Measurements from ENCODE around the gene UCK2.

Gene UCK2

DNA sequence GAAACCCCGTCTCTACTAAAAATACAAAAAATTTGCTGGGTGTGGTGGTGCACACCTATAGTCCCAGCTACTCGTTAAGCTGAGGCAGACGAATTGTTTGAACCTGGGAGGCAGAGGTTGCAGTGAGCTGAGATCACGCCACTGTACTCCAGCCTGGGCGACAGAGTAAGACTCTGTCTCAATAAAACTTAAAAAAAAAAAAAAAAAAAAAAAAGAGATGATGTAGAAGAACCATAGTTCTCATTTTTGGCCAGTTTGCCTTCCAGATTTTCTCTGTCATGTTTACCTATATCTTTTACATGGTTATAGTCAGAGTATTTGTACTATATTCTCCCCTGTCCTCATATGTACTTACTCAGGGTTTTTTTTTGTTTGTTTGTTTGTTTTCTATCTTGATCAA, 53.6 kb downstream of the UCK2 start:
- Histone ChIP-seq H3K4me3 (ENCODE audit: low read depth, low read length) (no peak overlapping the region), H3K27me3 (ENCODE audit: control insufficient read depth, insufficient read depth, low read length) (no peaks in the 10 kb centered on the region), H3K9ac (ENCODE audit: low read length) (no peak overlapping the region), H3K9me3 (ENCODE audit: control insufficient read depth, insufficient read depth, low read depth, low read length) (peaks cover 27% of the 10 kb centered on the region), H3K27ac (ENCODE audit: low read depth, low read length) (no peak overlapping the region), H3K36me3 (ENCODE audit: control insufficient read depth, insufficient read depth, low read length) (peaks cover 14% of the 10 kb centered on the region), H3K4me1 (ENCODE audit: control insufficient read depth, insufficient read depth, low read length) (peaks cover 18% of the 10 kb centered on the region)

DNA sequence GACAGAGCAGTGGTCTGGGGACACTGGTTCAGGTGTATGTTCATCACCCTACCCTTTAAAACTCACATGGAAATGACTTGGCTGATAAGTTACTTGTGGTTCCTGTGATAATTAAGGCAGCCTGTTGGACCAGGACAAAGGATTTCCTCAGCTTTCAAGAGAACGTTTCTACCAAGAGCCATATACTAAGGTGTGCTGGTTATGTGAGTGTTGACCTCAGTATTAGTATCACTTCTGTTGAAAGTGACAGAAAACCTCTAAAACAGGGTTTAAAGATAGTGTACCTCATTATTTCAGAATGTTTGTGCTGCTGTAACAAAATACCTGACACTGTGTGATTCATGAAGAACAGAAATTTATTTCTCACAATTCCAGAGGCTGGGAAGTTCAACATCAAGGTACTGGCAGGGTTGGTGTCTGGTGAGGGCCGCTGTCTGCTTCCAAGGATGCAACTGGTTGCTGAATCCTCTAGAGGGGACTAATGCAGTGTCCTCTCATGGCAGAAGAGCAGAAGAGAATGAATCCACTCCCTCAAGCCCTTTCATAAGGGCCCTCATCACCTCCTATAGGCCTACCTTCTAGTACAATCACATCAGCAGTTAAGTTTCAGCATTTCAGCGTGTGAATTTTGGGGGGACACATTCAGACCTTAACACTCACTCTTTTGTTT, 54.9 kb downstream of the UCK2 start:
- no peak overlapping the region for H3K4me3 ChIP-seq (ENCODE audit: low read depth, low read length)
- peaks cover 18% of the 10 kb centered on the region for H3K4me1 ChIP-seq (ENCODE audit: control insufficient read depth, insufficient read depth, low read length)
- no peak overlapping the region for H3K27ac ChIP-seq (ENCODE audit: low read depth, low read length)
- H3K9ac ChIP-seq (ENCODE audit: low read length), result no peak overlapping the region
- peaks cover 14% of the 10 kb centered on the region for H3K9me3 ChIP-seq (ENCODE audit: control insufficient read depth, insufficient read depth, low read depth, low read length)
- H3K36me3 ChIP-seq (ENCODE audit: control insufficient read depth, insufficient read depth, low read length), result peaks cover 10% of the 10 kb centered on the region
- no peaks in the 10 kb centered on the region for H3K27me3 ChIP-seq (ENCODE audit: control insufficient read depth, insufficient read depth, low read length)

DNA sequence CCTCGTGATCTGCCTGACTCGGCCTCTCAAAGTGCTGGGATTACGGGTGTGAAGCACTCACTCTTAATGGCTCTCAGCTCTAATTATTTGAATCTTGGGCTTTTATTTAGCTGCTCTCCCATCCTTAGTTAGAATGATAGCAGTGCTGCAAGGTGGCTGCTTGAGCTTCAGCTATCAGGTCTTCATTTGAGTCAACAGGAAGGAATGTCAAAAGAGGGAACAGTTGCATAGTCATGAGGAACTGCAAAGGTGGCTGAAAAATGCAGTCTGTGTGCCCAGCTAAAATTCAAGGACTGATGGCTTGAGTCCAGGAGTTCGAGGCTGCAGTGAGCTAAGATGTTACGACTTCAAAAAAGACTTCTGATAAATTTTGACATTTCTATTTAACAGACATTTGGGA, 55.6 kb downstream of the UCK2 start:
- no peak overlapping the region for H3K27ac ChIP-seq (ENCODE audit: low read depth, low read length)
- peaks cover 7% of the 10 kb centered on the region; the same call in 1 of the 2 replicates for H3K9me3 ChIP-seq (ENCODE audit: control insufficient read depth, insufficient read depth, low read depth, low read length)
- H3K27me3 ChIP-seq (ENCODE audit: control insufficient read depth, insufficient read depth, low read length), result no peaks in the 10 kb centered on the region
- H3K9ac ChIP-seq (ENCODE audit: low read length), result no peak overlapping the region
- H3K4me1 ChIP-seq (ENCODE audit: control insufficient read depth, insufficient read depth, low read length), result peaks cover 18% of the 10 kb centered on the region
- H3K4me3 ChIP-seq (ENCODE audit: low read depth, low read length), result no peak overlapping the region
- H3K36me3 ChIP-seq (ENCODE audit: control insufficient read depth, insufficient read depth, low read length), result peaks cover 4% of the 10 kb centered on the region

DNA sequence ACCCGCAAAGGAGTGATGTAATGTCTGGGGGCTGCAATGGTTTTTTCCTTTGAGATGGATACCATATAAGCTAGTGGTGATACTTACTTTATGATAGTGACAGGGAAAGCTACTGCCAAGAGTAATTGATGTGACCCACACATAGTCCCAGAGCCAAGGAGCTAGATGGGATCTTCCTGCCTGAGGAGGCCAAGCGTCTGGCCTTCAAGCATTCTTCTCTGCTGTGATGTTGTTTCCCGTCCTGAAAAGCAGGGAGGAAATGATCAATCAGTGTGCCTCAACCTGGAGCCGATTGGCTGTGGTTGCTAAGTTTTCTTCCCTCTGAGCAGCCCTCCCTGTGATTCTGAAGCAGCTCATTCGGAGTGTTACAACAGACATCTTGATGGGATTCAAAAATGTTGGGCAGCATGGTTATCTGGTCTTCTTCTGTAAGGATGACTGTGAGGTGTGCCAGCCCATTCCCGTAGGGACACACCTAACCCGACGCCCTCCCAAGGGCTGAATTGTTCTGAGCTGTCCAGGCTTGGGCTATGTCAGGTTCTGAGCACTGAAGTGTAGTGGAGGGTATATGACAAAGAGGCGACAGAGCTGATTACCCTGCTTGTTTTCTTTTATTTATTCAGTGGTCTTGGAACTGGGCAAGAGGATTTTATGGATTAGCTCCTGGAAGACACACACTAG, 56.7 kb downstream of the UCK2 start:
- Histone ChIP-seq H3K4me1 (ENCODE audit: control insufficient read depth, insufficient read depth, low read length) (peaks cover 18% of the 10 kb centered on the region), H3K36me3 (ENCODE audit: control insufficient read depth, insufficient read depth, low read length) (peaks cover 4% of the 10 kb centered on the region), H3K9ac (ENCODE audit: low read length) (no peak overlapping the region), H3K4me3 (ENCODE audit: low read depth, low read length) (no peak overlapping the region), H3K9me3 (ENCODE audit: control insufficient read depth, insufficient read depth, low read depth, low read length) (no peaks in the 10 kb centered on the region), H3K27me3 (ENCODE audit: control insufficient read depth, insufficient read depth, low read length) (no peaks in the 10 kb centered on the region), H3K27ac (ENCODE audit: low read depth, low read length) (0 out of 2 replicates have a peak overlapping the region, but pooled peaks have one; percentile 9)

DNA sequence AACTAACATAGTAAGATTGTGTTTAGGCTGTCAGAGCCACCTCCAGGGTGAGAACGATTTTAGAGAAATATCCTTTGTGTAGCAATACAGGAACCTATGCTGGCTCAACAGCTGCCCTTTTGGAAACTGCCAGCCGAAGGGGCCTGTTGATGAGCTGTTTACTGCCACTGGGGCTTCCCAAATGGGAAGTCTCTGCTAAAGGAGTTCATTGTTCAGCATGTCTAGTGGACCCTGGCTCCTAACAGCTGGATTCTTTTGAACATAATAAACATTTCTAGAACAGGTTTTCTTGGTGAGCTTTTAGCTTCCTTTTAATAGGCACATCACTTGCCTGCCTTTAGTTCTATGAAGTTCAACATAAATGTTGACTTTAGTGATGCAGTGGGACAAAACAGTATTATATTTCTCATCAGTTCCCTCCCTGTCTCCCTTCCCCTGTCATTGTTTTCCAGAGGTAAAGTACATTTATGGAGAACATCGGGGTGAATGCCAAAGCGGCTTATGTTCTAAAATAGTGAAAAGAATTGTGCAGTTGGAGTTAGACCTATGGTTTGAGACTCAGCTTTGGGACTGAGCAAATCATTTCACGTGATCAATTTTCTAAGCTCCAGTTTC, 57.4 kb downstream of the UCK2 start:
- Histone ChIP-seq H3K4me3 (ENCODE audit: low read depth, low read length) (no peak overlapping the region), H3K27me3 (ENCODE audit: control insufficient read depth, insufficient read depth, low read length) (no peaks in the 10 kb centered on the region), H3K36me3 (ENCODE audit: control insufficient read depth, insufficient read depth, low read length) (peaks cover 5% of the 10 kb centered on the region), H3K4me1 (ENCODE audit: control insufficient read depth, insufficient read depth, low read length) (peaks cover 18% of the 10 kb centered on the region), H3K9me3 (ENCODE audit: control insufficient read depth, insufficient read depth, low read depth, low read length) (no peaks in the 10 kb centered on the region), H3K9ac (ENCODE audit: low read length) (no peak overlapping the region), H3K27ac (ENCODE audit: low read depth, low read length) (0 out of 2 replicates have a peak overlapping the region, but pooled peaks have one; percentile 9)

DNA sequence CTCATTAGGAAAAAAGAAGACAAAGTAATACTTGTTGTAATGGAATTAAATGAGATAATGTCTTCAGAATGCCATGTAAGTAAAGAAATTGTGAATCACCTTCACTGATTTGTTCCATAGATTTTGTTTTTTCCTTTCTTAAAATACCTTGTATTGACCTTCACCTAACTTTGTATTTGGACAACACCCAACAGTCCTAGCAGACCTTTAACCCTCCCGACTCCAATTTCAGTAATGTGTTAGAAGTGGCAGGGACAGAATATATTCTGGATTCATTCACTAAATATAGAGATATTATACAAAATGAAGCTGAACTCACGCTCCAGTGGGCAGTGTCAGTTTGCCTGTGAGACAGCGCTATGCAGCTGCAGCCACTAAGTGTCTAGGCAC, 57.9 kb downstream of the UCK2 start:
- Histone ChIP-seq H3K9ac (ENCODE audit: low read length) (no peak overlapping the region), H3K27ac (ENCODE audit: low read depth, low read length) (no peak overlapping the region), H3K4me1 (ENCODE audit: control insufficient read depth, insufficient read depth, low read length) (peaks cover 18% of the 10 kb centered on the region), H3K9me3 (ENCODE audit: control insufficient read depth, insufficient read depth, low read depth, low read length) (no peaks in the 10 kb centered on the region), H3K36me3 (ENCODE audit: control insufficient read depth, insufficient read depth, low read length) (peaks cover 8% of the 10 kb centered on the region), H3K4me3 (ENCODE audit: low read depth, low read length) (no peak overlapping the region), H3K27me3 (ENCODE audit: control insufficient read depth, insufficient read depth, low read length) (no peaks in the 10 kb centered on the region)

DNA sequence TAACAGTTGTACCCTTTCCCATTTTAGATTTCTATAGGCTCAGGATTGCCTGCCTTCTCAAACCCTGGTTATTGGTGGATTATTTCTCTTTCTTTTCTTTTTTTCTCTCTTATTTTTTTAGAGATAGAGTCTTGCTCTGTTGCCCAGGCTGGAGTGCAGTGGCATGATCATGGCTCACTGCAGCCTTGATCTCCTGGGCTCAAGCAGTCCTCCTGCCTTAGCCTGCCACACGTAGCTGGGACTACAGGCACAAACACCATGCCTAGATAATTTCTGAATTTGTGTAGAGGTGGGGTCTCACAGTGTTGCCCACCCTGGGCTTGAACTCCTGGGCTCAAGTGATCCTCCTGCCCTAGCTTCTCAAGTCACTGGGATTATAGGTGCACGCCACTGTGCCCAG, 58.8 kb downstream of the UCK2 start:
- Histone ChIP-seq H3K27ac (ENCODE audit: low read depth, low read length) (no peak overlapping the region), H3K4me3 (ENCODE audit: low read depth, low read length) (no peak overlapping the region), H3K9ac (ENCODE audit: low read length) (no peak overlapping the region), H3K27me3 (ENCODE audit: control insufficient read depth, insufficient read depth, low read length) (no peaks in the 10 kb centered on the region), H3K9me3 (ENCODE audit: control insufficient read depth, insufficient read depth, low read depth, low read length) (no peaks in the 10 kb centered on the region), H3K4me1 (ENCODE audit: control insufficient read depth, insufficient read depth, low read length) (peaks cover 18% of the 10 kb centered on the region), H3K36me3 (ENCODE audit: control insufficient read depth, insufficient read depth, low read length) (peaks cover 17% of the 10 kb centered on the region)

DNA sequence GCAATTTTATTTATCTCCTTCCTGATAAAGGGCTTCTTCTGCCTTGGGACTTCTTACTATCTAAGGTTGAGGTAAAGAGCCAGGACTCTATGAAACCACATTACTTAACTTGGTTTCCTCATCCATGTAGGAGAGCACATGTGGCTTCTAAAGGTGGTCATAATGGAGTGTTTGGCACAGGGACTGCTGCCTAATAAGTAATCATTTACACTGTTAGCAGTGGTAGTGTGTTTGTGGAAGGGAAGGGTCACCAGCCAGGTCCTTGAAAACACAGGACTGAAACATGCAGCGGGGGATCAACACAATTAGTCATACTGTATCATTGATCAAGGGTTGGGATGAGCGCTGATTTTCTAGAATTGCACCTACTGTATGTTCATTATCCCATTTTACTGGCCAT, 59.6 kb downstream of the UCK2 start:
- no peak overlapping the region for H3K27ac ChIP-seq (ENCODE audit: low read depth, low read length)
- peaks cover 18% of the 10 kb centered on the region for H3K4me1 ChIP-seq (ENCODE audit: control insufficient read depth, insufficient read depth, low read length)
- no peak overlapping the region for H3K4me3 ChIP-seq (ENCODE audit: low read depth, low read length)
- H3K36me3 ChIP-seq (ENCODE audit: control insufficient read depth, insufficient read depth, low read length), result peaks cover 25% of the 10 kb centered on the region
- H3K9me3 ChIP-seq (ENCODE audit: control insufficient read depth, insufficient read depth, low read depth, low read length), result no peaks in the 10 kb centered on the region
- no peak overlapping the region for H3K9ac ChIP-seq (ENCODE audit: low read length)
- H3K27me3 ChIP-seq (ENCODE audit: control insufficient read depth, insufficient read depth, low read length), result no peaks in the 10 kb centered on the region

DNA sequence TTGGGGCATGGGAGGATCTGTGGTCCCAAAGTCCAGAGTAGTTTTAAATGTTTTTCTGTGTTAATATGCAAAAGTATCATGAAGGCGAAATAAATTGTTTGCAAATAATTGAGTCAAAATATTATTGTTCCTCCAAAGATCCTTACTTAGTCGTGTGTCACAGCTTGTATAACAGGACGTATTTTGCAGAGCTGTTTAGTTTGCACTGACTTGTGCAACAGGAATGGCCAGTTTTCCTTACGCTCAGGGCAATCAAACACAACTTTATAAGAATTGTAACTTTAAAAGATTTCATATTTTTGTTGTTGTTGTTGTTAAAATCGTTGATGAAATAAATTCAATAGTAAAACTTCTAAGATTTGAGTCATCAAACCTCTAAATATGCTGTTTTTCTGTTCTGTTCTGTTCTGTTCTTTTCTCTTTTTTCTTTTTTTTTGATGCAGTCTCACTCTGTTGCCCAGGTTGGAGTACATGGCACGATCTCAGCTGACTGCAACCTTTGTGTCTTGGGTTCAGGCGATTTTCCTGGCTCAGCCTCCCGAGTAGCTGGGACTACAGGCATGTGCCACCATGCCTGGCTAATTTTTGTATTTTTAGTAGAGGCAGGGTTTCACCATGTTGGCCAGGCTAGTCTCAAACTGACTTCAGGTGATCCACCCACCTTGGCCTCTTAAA, 60.6 kb downstream of the UCK2 start:
- Histone ChIP-seq H3K27ac (ENCODE audit: low read depth, low read length) (no peak overlapping the region), H3K9ac (ENCODE audit: low read length) (no peak overlapping the region), H3K36me3 (ENCODE audit: control insufficient read depth, insufficient read depth, low read length) (peaks cover 32% of the 10 kb centered on the region), H3K4me3 (ENCODE audit: low read depth, low read length) (no peak overlapping the region), H3K4me1 (ENCODE audit: control insufficient read depth, insufficient read depth, low read length) (peaks cover 18% of the 10 kb centered on the region), H3K27me3 (ENCODE audit: control insufficient read depth, insufficient read depth, low read length) (no peaks in the 10 kb centered on the region), H3K9me3 (ENCODE audit: control insufficient read depth, insufficient read depth, low read depth, low read length) (no peaks in the 10 kb centered on the region)

DNA sequence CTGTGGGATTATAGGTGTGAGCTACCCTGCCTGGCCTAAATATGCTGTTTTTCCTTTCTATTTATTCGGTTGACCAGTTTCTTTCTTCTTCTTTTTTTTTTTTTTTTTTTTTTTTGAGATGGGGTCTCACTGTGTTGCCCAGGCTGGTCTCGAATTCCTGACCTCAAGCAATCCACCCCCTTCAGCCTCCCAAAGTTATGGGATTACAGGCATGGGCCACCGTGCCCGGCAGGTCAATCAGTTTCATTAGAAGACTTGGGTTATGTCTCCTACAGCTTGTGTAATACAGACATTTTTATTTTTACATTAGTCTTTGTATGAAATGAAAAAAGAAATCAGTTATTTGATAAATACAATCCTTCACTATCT, 61.1 kb downstream of the UCK2 start:
- H3K27me3 ChIP-seq (ENCODE audit: control insufficient read depth, insufficient read depth, low read length), result no peaks in the 10 kb centered on the region
- no peak overlapping the region for H3K4me3 ChIP-seq (ENCODE audit: low read depth, low read length)
- no peak overlapping the region for H3K27ac ChIP-seq (ENCODE audit: low read depth, low read length)
- no peak overlapping the region for H3K9ac ChIP-seq (ENCODE audit: low read length)
- H3K4me1 ChIP-seq (ENCODE audit: control insufficient read depth, insufficient read depth, low read length), result peaks cover 15% of the 10 kb centered on the region
- H3K9me3 ChIP-seq (ENCODE audit: control insufficient read depth, insufficient read depth, low read depth, low read length), result no peaks in the 10 kb centered on the region
- H3K36me3 ChIP-seq (ENCODE audit: control insufficient read depth, insufficient read depth, low read length), result peaks cover 37% of the 10 kb centered on the region

DNA sequence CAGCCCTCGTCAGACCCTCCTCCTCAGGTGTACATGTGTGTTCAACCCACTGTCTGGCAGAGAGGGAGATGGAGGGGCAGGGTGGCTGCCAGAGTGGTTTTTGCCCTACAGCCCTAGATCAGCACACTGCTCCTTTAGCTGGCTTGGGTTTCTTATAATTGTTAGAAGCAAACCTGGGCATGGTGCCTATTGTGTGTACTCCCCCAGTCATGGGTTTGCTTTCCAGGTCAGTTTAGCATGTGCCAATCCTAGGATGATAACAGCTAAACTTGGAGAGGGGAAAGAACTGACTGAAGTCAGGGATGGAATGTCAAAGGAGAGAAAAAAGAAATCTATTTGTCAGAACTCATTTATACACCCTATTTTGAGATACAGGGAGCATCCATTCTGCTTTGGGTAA, 63.3 kb downstream of the UCK2 start:
- Histone ChIP-seq H3K4me1 (ENCODE audit: control insufficient read depth, insufficient read depth, low read length) (no peaks in the 10 kb centered on the region; the same call in 1 of the 2 replicates), H3K9me3 (ENCODE audit: control insufficient read depth, insufficient read depth, low read depth, low read length) (no peaks in the 10 kb centered on the region), H3K27me3 (ENCODE audit: control insufficient read depth, insufficient read depth, low read length) (no peaks in the 10 kb centered on the region), H3K4me3 (ENCODE audit: low read depth, low read length) (no peak overlapping the region), H3K36me3 (ENCODE audit: control insufficient read depth, insufficient read depth, low read length) (peaks cover 58% of the 10 kb centered on the region), H3K27ac (ENCODE audit: low read depth, low read length) (no peak overlapping the region), H3K9ac (ENCODE audit: low read length) (no peak overlapping the region)

Data from HUES6 (cell line).